Uterus (tissue), 4 donors: Measurements from ENCODE around the gene KRT84. TPM values are rescaled to one million over a fixed set of nuclear protein-coding genes. Genes with fewer than 3 reads are reported as not detected.

ENCODE experiments used
- DNase-seq, 2 donors: peaks; one replicate each; pipeline ENCODE4 v3.0.0-alpha.2; 2019 to 2020
- H3K27ac ChIP-seq, 2 donors: fragments of 200-600 bp; sonication (generic); 1 replicate in 1 of 2; 2 replicates in 1 of 2; pipeline ENCODE4 v1.5.1; 2016 to 2018
- H3K27me3 ChIP-seq, 2 donors: fragments of 200-600 bp; sonication (generic); one replicate each; pipeline ENCODE4 v1.5.1; 2018 to 2019; ENCODE audit warnings: control low read depth in 1 of 2
- H3K36me3 ChIP-seq, 2 donors: fragments of 200-600 bp; sonication (generic); one replicate each; pipeline ENCODE4 v1.5.1; 2019; ENCODE audit warnings: control low read depth in 1 of 2
- H3K4me1 ChIP-seq, 2 donors: fragments of 200-600 bp; sonication (generic); one replicate each; pipeline ENCODE4 v1.5.1; 2018 to 2019; ENCODE audit warnings: control low read depth in 1 of 2
- H3K4me3 ChIP-seq, 2 donors: fragments of 200-600 bp; sonication (generic); 1 replicate in 1 of 2; 2 replicates in 1 of 2; pipeline ENCODE4 v1.5.1; 2018 to 2019; ENCODE audit warnings: mild to moderate bottlenecking in 1 of 2
- H3K9me3 ChIP-seq, 2 donors: fragments of 200-600 bp; sonication (generic); one replicate each; pipeline ENCODE4 v1.5.1; 2019; ENCODE audit warnings: control low read depth in 1 of 2
- CTCF ChIP-seq, 4 experiments: fragments of 200-600 bp in 2 of 4; fragments of 450-650 bp in 2 of 4; sonication (generic) in 2 of 4; IDR thresholded peaks; one replicate each; pipeline ENCODE4 v1.5.1; 2016 to 2019; ENCODE audit warnings: antibody characterized with exemption in 4 of 4, mild to moderate bottlenecking in 2 of 4, moderate library complexity in 1 of 4
- POLR2A ChIP-seq, 2 donors: fragments of 450-650 bp; IDR thresholded peaks; one replicate each; pipeline ENCODE4 v1.6.1; 2016; ENCODE audit warnings: antibody characterized with exemption in 2 of 2, mild to moderate bottlenecking in 1 of 2, moderate library complexity in 1 of 2
- intact Hi-C: fragments of 100-400 bp; cut with DNase I; formaldehyde crosslinking; loops from one replicate; pipeline ENCODE4 v1.15.1; 2023; ENCODE audit warnings: low total_unique reads
- total RNA-seq, 4 donors: library from RNA; depleted of rRNA in 3 of 4; stranded (reverse); fragments of >200 nt in 3 of 4; gene quantifications; one replicate each; pipeline versions ENCODE4 v1.1.0 to v1.2.4, GENCODE V29; 2014 to 2023
- donor health status: DM: yes; HTN: yes; CAD: no.

KRT84 gene
- total RNA-seq, 4 donors from 2014 or later: 0.14 TPM; not detected in 3

GRCh38 chr12:52344111-52344510 lies 41.3 kb downstream of the KRT84 start:
- Histone ChIP-seq H3K9me3 (no peaks in the 10 kb centered on the region), H3K4me3 (no peak overlapping the region), H3K27me3 (no peaks in the 10 kb centered on the region), H3K27ac (no peak overlapping the region), H3K4me1 (no peaks in the 10 kb centered on the region), H3K36me3 (no peaks in the 10 kb centered on the region)
- no peak for TF ChIP-seq CTCF (IDR thresholded peaks at IDR 0.05)
- no peak for TF ChIP-seq POLR2A (IDR thresholded peaks at IDR 0.05)
- no peak for DNase-seq
- intact Hi-C loops: no loop called here

GRCh38 chr12:52343550-52343949 lies 41.9 kb downstream of the KRT84 start:
- intact Hi-C loops: no loop called here
- Histone ChIP-seq H3K9me3 (no peaks in the 10 kb centered on the region), H3K27me3 (no peaks in the 10 kb centered on the region), H3K27ac (no peak overlapping the region), H3K4me1 (no peaks in the 10 kb centered on the region), H3K4me3 (no peak overlapping the region), H3K36me3 (no peaks in the 10 kb centered on the region)
- TF ChIP-seq CTCF (IDR thresholded peaks at IDR 0.05): no peak
- no peak for TF ChIP-seq POLR2A (IDR thresholded peaks at IDR 0.05)
- no peak for DNase-seq

- DNase-seq: no peak
- Histone ChIP-seq H3K9me3 (no peaks in the 10 kb centered on the region), H3K27me3 (no peaks in the 10 kb centered on the region), H3K27ac (no peak overlapping the region), H3K36me3 (no peaks in the 10 kb centered on the region), H3K4me1 (no peaks in the 10 kb centered on the region), H3K4me3 (no peak overlapping the region)
- TF ChIP-seq POLR2A (IDR thresholded peaks at IDR 0.05) (no peak), CTCF (IDR thresholded peaks at IDR 0.05) (no peak)
- intact Hi-C loops: no loop called here
Observed at GRCh38 chr12:52342781-52343490, 42.5 kb downstream of the KRT84 start.

GRCh38 chr12:52341066-52341580 lies 44.3 kb downstream of the KRT84 start:
- Histone ChIP-seq H3K4me1 (no peaks in the 10 kb centered on the region), H3K27me3 (no peaks in the 10 kb centered on the region), H3K4me3 (no peak overlapping the region), H3K9me3 (no peaks in the 10 kb centered on the region), H3K27ac (no peak overlapping the region), H3K36me3 (no peaks in the 10 kb centered on the region)
- intact Hi-C loops: no loop called here
- DNase-seq: no peak
- TF ChIP-seq CTCF (IDR thresholded peaks at IDR 0.05) (no peak), POLR2A (IDR thresholded peaks at IDR 0.05) (no peak)

GRCh38 chr12:52338241-52338960 lies 47.1 kb downstream of the KRT84 start:
- intact Hi-C loops: no loop called here
- Histone ChIP-seq H3K27ac (no peak overlapping the region), H3K4me3 (no peak overlapping the region), H3K36me3 (no peaks in the 10 kb centered on the region), H3K9me3 (peaks cover 0 to 4% of the 10 kb centered on the region in 2 donors), H3K4me1 (no peaks in the 10 kb centered on the region), H3K27me3 (no peaks in the 10 kb centered on the region)
- no peak for DNase-seq
- TF ChIP-seq CTCF (IDR thresholded peaks at IDR 0.05): no peak
- TF ChIP-seq POLR2A (IDR thresholded peaks at IDR 0.05): no peak
